ENCODE results near the gene RFC5. TPM values are rescaled to one million over a fixed set of nuclear protein-coding genes. Genes with fewer than 3 reads are reported as not detected.
"Not testable (repeated sequence)": the region's sequence is repeated elsewhere in the genome, so short reads cannot be mapped to it uniquely, and the experiment has no call there.

Gene RFC5
- total and polyA plus RNA-seq, 4 donors, result 5.4 to 26.4 (median 6.7) TPM

- no peaks in the 10 kb centered on the region for H3K9me3 ChIP-seq (ENCODE audit: control insufficient read depth in 4 of 4, low read length in 3 of 4)
- no peak for DNase-seq (ENCODE audit: low spot score)
- no peak overlapping the region for H3K27ac ChIP-seq (ENCODE audit: low read depth in 1 of 2, low read length in 2 of 2)
- H3K4me1 ChIP-seq (ENCODE audit: control insufficient read depth in 4 of 4, insufficient read depth in 4 of 4, low read length in 3 of 4), result peaks cover 6 to 21% (median 14%) of the 10 kb centered on the region in 4 donors
- H3K4me3 ChIP-seq (ENCODE audit: low read depth in 1 of 3, low read length in 3 of 3), result no peak overlapping the region
- H3K36me3 ChIP-seq (ENCODE audit: control insufficient read depth in 4 of 4, insufficient read depth in 3 of 4, low read depth in 1 of 4, low read length in 3 of 4), result peaks cover 4 to 25% (median 15%) of the 10 kb centered on the region in 4 donors
- TF ChIP-seq JUND (IDR thresholded peaks at IDR 0.05) (no peak), YY1 (IDR thresholded peaks at IDR 0.05) (no peak), NR2F2 (IDR thresholded peaks at IDR 0.05) (no peak), FOXA1 (IDR thresholded peaks at IDR 0.05) (no peak), HNF4A (conservative IDR thresholded peaks at IDR 0.05) (no peak), GABPA (IDR thresholded peaks at IDR 0.05 in 1 of 2, conservative IDR thresholded peaks at IDR 0.05 in 1 of 2) (no peak), FOXA2 (IDR thresholded peaks at IDR 0.05) (no peak), SP1 (IDR thresholded peaks at IDR 0.05) (no peak), RAD21 (IDR thresholded peaks at IDR 0.05) (no peak), RXRA (IDR thresholded peaks at IDR 0.05) (no peak)
- TF ChIP-seq, protein P1, sequence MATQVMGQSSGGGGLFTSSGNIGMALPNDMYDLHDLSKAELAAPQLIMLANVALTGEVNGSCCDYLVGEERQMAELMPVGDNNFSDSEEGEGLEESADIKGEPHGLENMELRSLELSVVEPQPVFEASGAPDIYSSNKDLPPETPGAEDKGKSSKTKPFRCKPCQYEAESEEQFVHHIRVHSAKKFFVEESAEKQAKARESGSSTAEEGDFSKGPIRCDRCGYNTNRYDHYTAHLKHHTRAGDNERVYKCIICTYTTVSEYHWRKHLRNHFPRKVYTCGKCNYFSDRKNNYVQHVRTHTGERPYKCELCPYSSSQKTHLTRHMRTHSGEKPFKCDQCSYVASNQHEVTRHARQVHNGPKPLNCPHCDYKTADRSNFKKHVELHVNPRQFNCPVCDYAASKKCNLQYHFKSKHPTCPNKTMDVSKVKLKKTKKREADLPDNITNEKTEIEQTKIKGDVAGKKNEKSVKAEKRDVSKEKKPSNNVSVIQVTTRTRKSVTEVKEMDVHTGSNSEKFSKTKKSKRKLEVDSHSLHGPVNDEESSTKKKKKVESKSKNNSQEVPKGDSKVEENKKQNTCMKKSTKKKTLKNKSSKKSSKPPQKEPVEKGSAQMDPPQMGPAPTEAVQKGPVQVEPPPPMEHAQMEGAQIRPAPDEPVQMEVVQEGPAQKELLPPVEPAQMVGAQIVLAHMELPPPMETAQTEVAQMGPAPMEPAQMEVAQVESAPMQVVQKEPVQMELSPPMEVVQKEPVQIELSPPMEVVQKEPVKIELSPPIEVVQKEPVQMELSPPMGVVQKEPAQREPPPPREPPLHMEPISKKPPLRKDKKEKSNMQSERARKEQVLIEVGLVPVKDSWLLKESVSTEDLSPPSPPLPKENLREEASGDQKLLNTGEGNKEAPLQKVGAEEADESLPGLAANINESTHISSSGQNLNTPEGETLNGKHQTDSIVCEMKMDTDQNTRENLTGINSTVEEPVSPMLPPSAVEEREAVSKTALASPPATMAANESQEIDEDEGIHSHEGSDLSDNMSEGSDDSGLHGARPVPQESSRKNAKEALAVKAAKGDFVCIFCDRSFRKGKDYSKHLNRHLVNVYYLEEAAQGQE (IDR thresholded peaks at IDR 0.05), result no peak
- H3K27me3 ChIP-seq (ENCODE audit: control insufficient read depth in 4 of 4, insufficient read depth in 4 of 4, low read length in 3 of 4), result no peaks in the 10 kb centered on the region
- H3K9ac ChIP-seq (ENCODE audit: low read depth in 1 of 2, low read length in 2 of 2), result no peak overlapping the region
Measured at GRCh38 chr12:118017926-118018325, 1.4 kb downstream of the RFC5 start.

DNA sequence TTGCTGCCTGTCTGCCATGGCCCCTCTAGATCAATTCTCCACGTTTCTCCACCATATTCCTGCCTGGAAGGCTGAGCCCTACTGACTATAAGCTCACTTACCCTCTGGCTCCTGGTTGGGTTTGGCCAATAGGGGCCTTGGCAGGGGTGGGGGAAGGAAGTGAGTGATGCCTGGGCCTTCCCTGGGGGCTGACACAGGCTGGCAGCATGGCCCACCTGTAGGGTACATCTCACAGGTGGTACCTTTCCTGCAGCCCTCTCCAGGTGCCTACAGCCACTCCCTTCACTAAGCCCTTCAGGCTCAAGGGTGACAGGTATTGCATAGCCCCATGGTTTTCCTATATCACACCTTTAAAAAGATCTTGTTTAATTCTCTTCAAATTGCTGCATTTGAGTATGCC lies 3.5 kb downstream of the RFC5 start:
- Histone ChIP-seq H3K27me3 (ENCODE audit: control insufficient read depth in 4 of 4, insufficient read depth in 4 of 4, low read length in 3 of 4) (no peaks in the 10 kb centered on the region), H3K36me3 (ENCODE audit: control insufficient read depth in 4 of 4, insufficient read depth in 3 of 4, low read depth in 1 of 4, low read length in 3 of 4) (peaks cover 6 to 34% (median 18%) of the 10 kb centered on the region in 4 donors)
- WGBS, result 87% methylated on average over 1 of the region's 1 CpG

DNA sequence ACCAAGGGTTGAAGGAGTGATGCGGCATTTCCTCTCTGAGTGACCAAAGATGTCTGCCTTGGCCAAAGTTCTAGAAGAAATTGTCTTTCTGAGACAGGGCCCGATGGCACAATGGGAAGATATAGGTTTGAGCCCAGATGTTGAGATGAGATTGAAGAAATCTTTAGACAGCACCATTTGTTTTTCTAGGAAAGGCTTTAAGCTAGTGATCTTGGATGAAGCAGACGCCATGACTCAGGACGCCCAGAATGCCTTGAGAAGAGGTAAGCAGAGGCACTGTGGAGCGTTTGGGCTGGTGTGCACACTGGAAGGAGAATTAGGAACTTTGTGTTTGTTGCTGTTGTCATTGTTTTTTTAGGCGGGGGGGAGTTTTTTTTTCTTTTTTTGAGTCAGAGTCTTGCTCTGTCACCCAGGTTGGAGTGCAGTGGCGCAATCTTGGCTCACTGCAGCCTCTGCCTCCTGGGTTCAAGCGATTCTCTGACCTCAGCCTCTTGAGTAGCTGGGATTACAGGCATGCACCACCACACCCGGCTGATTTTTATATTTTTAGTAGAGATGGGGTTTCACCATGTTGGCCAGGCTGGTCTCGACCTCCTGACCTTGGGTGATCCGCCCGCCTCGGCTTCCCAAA lies 5.7 kb downstream of the RFC5 start:
- 94% methylated on average over 13 of the region's 13 CpGs for WGBS
- H3K4me3 ChIP-seq (ENCODE audit: low read depth in 1 of 3, low read length in 3 of 3); H3K9me3 ChIP-seq (ENCODE audit: control insufficient read depth in 4 of 4, low read length in 3 of 4); H3K9ac ChIP-seq (ENCODE audit: low read depth in 1 of 2, low read length in 2 of 2); H3K27me3 ChIP-seq (ENCODE audit: control insufficient read depth in 4 of 4, insufficient read depth in 4 of 4, low read length in 3 of 4); H3K27ac ChIP-seq (ENCODE audit: low read depth in 1 of 2, low read length in 2 of 2); DNase-seq (ENCODE audit: low spot score); H3K4me1 ChIP-seq (ENCODE audit: control insufficient read depth in 4 of 4, insufficient read depth in 4 of 4, low read length in 3 of 4): not testable (repeated sequence)
- H3K36me3 ChIP-seq (ENCODE audit: control insufficient read depth in 4 of 4, insufficient read depth in 3 of 4, low read depth in 1 of 4, low read length in 3 of 4), result peaks cover 16 to 54% (median 34%) of the 10 kb centered on the region in 4 donors

More for the DNA sequence above, 3.5 kb downstream of the RFC5 start:
- peaks cover 6 to 21% (median 13%) of the 10 kb centered on the region in 4 donors for H3K4me1 ChIP-seq (ENCODE audit: control insufficient read depth in 4 of 4, insufficient read depth in 4 of 4, low read length in 3 of 4)
- no peak for DNase-seq (ENCODE audit: low spot score)
- no peak overlapping the region for H3K9ac ChIP-seq (ENCODE audit: low read depth in 1 of 2, low read length in 2 of 2)
- H3K4me3 ChIP-seq (ENCODE audit: low read depth in 1 of 3, low read length in 3 of 3), result no peak overlapping the region
- H3K9me3 ChIP-seq (ENCODE audit: control insufficient read depth in 4 of 4, low read length in 3 of 4), result no peaks in the 10 kb centered on the region
- H3K27ac ChIP-seq (ENCODE audit: low read depth in 1 of 2, low read length in 2 of 2), result no peak overlapping the region
- no peak for TF ChIP-seq ATF3 (IDR thresholded peaks at IDR 0.05)
